ENCODE data around the gene TOMM70. TPM values are rescaled to one million over a fixed set of nuclear protein-coding genes. Genes with fewer than 3 reads are reported as not detected.

Gene TOMM70
- total RNA-seq, 1 donor from 2014 or later: 31.3 TPM

DNA sequence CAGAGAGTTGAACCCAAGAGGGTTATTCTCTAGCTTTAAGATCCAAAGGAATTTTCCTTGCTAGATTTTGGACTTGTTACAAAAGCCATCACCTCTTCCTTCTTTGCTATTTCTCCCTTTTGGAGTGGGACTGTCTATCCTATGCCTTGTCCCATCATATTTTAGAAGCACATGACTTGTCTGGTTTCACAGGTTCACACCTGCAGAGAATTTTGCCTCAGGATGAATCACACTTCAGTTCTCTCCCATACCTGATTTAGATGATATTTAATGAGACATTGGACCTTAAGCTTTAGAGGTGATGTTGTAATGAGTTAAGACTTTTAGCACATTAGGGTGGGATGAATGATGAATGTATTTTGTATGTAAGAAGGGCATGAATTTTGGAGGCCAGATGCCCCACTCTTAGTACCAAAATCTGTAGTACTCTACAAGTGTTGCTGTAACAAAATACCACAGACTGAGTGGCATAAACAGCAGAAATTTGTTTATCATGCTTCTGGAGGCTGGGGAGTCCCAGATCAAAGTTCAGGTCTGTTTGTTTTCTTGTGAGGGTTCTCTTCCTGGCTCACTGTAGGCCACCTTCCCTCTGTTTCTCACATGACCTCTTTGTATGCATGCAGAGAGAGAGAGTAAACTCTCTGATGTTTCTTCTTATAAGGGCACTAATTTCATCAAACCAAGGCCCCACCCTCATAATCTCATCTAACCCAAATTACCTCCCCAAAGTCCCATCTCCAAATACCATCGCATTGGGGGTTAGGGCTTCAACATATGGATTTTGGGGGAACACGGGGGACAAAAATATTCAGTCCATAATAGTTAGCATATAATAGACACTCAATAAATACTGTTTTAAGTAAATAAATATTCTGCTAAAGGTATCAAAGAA is 10.4 kb upstream of the TOMM70 start:
- intact Hi-C loops (cut with DNase I): no loop called here
- no peak overlapping the region for H3K27ac ChIP-seq
- H3K4me3 ChIP-seq: no peak overlapping the region
- no peak for DNase-seq
- no peak for ATAC-seq
- H3K9me3 ChIP-seq: peaks cover 8% of the 10 kb centered on the region
- no peaks in the 10 kb centered on the region for H3K36me3 ChIP-seq
- TF ChIP-seq CTCF (IDR thresholded peaks at IDR 0.05): no peak
- no peaks in the 10 kb centered on the region for H3K4me1 ChIP-seq
- H3K27me3 ChIP-seq (ENCODE audit: low read depth): no peaks in the 10 kb centered on the region

GRCh38 chr3:100407977-100408532 is 7.2 kb upstream of the TOMM70 start:
- Histone ChIP-seq H3K27ac (no peak overlapping the region), H3K4me1 (peaks cover 13% of the 10 kb centered on the region), H3K9me3 (peaks cover 8% of the 10 kb centered on the region), H3K36me3 (no peaks in the 10 kb centered on the region), H3K4me3 (no peak overlapping the region), H3K27me3 (ENCODE audit: low read depth) (no peaks in the 10 kb centered on the region)
- no peak for ATAC-seq
- intact Hi-C loops (cut with DNase I): no loop called here
- DNase-seq: no peak
- no peak for TF ChIP-seq CTCF (IDR thresholded peaks at IDR 0.05)

GRCh38 chr3:100407164-100407563 is 6.3 kb upstream of the TOMM70 start:
- intact Hi-C loops (cut with DNase I): no loop called here
- no peak overlapping the region for H3K27ac ChIP-seq
- H3K4me1 ChIP-seq: peaks cover 20% of the 10 kb centered on the region
- peaks cover 8% of the 10 kb centered on the region for H3K9me3 ChIP-seq
- ATAC-seq: no peak
- no peak for DNase-seq
- H3K36me3 ChIP-seq: no peaks in the 10 kb centered on the region
- TF ChIP-seq CTCF (IDR thresholded peaks at IDR 0.05): no peak
- no peak overlapping the region for H3K4me3 ChIP-seq
- H3K27me3 ChIP-seq (ENCODE audit: low read depth): no peaks in the 10 kb centered on the region

DNA sequence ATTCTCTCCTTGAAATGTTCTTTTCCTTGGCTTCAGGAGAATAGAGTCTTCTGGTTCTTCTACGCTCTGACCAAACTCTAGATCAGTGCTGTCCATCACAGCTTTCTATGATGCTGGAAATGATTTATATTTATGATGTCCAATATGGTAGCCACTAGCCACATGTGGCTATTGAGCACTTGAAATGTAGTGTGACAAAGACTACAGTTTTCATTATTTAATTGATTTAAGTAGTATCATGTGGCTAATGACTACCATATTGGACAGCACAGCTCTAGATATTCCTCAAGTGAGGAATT is 3.3 kb upstream of the TOMM70 start:
- no peak for ATAC-seq
- H3K36me3 ChIP-seq: no peaks in the 10 kb centered on the region
- peaks cover 8% of the 10 kb centered on the region for H3K9me3 ChIP-seq
- no peak for TF ChIP-seq CTCF (IDR thresholded peaks at IDR 0.05)
- no peaks in the 10 kb centered on the region for H3K27me3 ChIP-seq (ENCODE audit: low read depth)
- no peak overlapping the region for H3K27ac ChIP-seq
- DNase-seq: no peak
- intact Hi-C loops (cut with DNase I): no loop called here
- H3K4me1 ChIP-seq: peaks cover 36% of the 10 kb centered on the region
- no peak overlapping the region for H3K4me3 ChIP-seq

DNA sequence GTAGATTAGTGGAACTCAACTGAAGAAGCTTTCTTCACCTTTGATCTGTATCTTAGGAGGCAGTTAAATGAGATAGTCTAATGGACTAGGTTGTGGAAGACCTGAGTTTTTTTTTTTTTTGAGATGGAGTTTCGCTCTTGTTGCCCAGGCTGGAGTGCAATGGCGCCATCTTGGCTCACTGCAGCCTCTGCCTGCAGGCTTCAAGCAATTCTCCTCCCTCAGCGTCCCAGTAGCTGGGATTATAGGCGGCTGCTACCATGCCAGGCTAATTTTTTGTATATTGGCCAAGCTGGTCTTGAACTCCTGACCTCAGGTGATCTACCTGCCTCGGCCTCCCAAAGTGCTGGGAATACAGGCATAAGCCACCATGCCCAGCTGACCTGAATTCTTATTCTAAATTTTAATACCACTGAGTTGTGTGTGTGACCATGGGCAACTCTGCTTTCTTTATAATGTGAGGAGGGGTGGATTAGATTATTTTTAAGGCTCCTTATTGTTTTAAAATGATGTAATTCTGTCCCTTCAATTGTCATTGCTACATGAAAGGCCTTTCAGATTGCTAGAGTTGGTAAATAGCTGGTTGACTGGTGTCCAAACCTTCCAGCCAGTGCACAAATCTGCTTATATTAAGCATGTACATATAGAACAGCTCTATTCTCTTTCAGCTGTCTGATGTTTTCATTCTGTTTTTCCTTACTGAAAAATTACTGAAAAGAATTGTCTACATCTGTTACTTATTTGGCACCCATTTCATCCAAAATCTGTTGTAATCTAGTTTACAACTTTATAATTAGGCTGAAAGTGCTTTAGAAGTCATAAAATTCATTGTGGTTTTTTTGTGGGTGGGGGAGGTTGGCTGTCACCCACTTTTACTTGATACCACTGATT is 2.7 kb upstream of the TOMM70 start:
- H3K36me3 ChIP-seq: no peaks in the 10 kb centered on the region
- no peak for ATAC-seq
- peak overlapping the region; percentile 85 for H3K4me3 ChIP-seq
- no peak overlapping the region for H3K27ac ChIP-seq
- DNase-seq: no peak
- H3K27me3 ChIP-seq (ENCODE audit: low read depth): no peaks in the 10 kb centered on the region
- TF ChIP-seq CTCF (IDR thresholded peaks at IDR 0.05): no peak
- intact Hi-C loops (cut with DNase I): no loop called here
- H3K9me3 ChIP-seq: peaks cover 8% of the 10 kb centered on the region
- peaks cover 40% of the 10 kb centered on the region for H3K4me1 ChIP-seq
